Stimulated activated CD4-positive, alpha-beta T cell treated with anti-CD3 and anti-CD28 coated beads, Interleukin-12 subunit alpha, Interleukin-12 subunit beta, amount 100 ng/mL, for 48 hours (primary cell): ENCODE data around the gene COQ8A.
A peak's percentile ranks its signal among the peaks of the same experiment; 100 is the strongest.
"Not testable (repeated sequence)": the region's sequence is repeated elsewhere in the genome, so short reads cannot be mapped to it uniquely, and the experiment has no call there.

Experiments used
- DNase-seq, 3 donors: peaks; one replicate each; pipeline ENCODE4 v3.0.0-alpha.2; 2020; ENCODE audit warnings: low read depth in 2 of 3, low spot score in 1 of 3

COQ8A gene

DNA sequence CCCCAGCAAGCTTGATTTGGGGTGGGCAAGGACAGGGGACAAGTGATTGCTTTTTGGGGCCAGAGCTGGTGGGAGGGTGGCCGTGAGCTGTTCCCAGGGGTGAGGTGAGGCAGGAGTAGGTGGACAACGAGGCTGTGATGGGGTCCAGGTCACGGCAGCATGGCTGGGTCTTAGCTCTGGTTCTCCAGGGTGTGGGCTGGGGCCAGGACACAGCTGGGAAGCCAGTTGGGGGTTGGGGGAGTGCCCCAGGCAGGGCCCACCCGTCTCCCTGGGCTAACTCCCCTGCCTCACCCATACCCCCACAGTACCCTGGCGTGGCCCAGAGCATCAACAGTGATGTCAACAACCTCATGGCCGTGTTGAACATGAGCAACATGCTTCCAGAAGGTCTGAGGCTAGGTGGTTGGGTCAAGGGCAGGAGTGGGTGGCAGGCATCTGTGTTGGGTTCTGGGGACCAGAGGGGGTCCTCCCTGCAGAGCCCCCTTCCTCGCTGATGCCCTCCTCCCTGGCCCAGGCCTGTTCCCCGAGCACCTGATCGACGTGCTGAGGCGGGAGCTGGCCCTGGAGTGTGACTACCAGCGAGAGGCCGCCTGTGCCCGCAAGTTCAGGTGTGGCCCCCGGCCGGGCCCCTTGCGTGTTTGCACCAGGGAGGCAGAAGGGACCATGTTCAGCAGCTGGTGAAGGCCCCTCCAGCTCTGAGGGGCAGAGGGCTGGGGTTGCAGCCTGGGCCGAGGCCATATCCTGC, 43.3 kb downstream of the COQ8A start:
- no peak for DNase-seq

DNA sequence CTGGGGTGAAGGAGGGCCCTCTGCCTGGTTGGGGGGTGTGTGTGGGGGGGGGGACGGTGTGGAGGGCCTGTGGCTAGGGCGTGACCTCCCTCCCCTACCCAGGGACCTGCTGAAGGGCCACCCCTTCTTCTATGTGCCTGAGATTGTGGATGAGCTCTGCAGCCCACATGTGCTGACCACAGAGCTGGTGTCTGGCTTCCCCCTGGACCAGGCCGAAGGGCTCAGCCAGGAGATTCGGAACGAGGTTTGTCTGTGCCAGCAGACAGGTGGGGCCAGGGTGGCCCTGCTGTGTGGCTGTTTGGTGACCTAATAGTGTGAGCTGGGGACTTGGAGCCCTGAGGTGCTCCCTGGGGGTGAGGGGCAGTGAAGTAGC, 43.9 kb downstream of the COQ8A start:
- no peak for DNase-seq

DNA sequence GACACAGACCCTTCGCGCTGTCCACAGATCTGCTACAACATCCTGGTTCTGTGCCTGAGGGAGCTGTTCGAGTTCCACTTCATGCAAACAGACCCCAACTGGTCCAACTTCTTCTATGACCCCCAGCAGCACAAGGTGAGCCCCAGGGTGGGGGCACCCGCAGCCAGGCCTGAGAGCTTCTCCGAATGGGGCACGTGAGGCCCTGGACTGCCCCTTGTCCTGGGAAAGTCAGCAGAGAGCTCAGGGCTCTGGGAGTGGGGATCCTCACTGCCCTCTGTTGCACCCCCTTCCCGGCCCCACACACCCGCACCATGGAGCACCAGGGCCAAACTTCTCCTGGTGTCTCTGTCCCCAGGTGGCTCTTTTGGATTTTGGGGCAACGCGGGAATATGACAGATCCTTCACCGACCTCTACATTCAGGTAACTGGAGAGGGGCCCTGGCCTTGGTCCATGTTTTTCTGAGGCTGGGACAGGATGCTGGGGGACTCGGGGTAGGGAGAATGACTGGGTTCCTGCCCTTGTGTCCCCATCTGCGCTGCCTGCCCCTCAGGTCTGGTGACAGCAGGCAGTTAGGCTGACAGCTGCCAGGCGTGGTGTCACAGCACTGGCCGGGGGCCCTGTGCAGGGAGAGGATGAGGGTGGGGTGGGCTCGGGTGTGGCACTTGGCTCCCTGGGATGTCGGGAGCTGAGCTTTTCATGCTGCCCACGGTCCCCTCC, 44.6 kb downstream of the COQ8A start:
- DNase-seq, result no peak

DNA sequence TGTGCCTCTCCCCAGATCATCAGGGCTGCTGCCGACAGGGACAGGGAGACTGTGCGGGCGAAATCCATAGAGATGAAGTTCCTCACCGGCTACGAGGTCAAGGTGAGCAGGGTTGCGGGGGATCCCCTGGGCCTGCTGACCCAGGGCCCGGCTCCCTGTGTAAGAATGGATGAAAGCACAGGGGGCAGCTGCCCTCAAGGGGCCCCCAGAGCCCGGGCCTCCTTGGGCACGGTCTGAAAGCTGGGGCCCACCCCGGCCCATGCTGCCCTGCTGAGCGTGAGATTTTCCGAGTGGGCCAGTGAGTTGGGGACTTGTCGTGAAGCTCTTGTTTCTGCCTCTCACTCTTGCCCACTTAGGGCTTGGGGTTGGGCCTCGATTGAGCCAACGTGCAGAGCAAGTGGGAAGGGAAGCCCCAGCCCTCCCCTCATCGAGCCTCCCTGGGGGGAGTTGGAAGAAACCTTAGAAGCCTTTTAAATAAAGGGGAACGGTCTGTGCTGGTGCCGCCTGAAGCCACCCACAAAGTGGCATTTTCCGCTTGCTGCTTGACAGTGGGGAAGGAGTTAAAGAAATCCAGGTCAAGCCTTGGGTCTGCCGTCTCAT, 45.2 kb downstream of the COQ8A start:
- DNase-seq, result no peak

DNA sequence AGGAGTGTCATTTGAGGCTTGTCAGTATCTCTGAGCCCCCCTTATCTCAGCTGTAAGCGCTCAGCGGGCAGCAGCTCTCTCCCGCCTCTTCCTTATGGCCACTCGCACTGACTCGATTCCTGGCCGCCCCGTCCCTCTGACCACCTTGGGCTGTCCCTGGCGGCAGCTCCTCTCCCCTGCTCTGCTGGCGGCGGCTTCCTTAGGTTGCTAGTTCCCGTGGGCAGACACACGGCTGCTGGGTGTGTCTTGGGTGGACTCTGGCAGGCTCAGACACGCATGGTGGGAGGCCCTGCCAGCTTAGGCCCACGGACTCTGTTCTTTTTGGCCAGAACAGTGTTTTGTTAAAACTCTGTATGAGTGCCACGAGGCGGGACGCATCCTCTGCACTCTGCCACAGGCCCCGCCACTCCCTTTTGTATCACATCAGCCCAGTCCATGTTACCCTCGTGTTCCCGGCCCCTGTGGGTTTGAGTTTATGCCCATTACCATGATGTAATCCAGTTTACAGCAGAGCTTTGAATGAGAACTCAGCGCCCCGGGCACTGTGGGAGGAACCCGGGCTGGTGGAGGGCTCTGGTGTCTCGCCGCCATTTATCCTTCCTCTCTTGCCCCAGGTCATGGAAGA, 45.9 kb downstream of the COQ8A start:
- DNase-seq, result no peak

DNA sequence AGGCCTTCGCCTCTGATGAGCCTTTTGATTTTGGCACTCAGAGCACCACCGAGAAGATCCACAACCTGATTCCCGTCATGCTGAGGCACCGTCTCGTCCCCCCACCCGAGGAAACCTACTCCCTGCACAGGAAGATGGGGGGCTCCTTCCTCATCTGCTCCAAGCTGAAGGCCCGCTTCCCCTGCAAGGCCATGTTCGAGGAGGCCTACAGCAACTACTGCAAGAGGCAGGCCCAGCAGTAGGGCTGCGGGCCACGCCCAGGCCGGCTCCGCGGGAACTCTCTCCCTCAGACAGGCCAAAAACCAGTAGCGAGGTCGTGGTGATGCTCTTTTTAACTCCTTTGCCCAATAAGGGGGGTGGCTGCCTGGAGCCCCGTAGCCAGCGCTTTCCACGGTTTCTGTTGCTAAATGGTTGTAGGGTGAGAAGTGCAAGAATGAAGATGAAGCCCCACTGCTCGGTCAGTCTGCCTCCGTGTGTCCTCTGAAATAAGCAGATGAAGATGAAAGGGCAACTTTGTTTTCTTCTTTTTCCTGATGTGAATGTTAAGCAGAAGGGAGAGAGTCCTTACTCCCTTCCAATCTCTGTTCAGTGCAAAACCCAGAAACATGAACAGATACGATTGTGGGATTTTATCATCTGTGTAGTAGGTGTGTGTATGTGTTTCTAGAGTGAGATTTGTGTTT, 46.5 kb downstream of the COQ8A start:
- DNase-seq, result no peak

DNA sequence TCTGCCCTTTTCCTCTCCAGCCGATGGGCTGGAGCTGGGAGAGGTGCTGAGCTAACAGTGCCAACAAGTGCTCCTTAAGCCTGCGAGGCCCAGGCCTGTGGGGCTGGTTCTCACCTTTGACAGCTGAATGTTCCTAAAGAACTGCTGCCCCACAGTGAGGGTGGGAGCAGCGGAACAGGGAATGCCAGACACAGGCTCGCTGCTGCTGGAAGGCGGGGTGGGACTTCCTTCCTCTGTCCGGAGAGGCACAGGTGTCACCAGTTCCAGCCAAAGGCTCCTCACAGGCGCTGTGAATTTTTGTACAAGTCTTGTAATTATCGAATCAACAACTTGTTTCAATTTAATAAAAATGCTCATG, 47.1 kb downstream of the COQ8A start:
- DNase-seq, result no peak

DNA sequence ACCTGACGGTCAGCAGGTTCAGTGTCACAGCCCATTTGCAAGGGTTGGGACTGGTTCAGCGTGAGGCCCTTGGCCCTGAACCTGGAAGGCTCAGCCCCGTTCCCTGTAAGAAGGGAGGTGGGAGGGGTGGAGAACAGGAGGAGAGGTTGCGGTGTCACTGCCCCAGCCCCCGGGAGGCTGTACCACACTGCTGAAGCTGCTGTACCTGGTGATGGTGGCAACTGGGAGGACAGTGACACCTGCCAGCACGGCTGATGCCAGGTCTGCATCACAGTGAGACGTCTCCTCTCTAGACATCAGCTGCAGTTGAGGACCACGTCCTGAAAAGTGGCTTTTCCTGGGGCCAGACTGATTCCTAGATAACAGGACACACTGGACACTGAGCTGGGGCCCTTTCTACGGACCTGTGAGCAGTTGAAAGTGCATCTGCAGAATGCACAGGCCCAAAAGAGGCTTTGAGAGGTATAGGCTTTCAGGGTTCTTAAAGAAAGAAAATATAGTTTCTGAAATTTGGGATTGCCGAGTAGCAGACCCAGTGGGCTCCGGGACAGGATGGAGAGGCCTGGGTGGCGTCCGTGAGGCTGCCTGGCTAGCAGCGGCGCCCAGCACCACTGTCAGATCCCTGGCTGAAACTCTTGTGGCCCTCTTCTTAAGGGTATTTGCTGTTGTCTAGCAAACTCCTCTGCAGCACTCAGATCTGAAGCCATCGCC, 47.7 kb downstream of the COQ8A start:
- DNase-seq, result no peak

DNA sequence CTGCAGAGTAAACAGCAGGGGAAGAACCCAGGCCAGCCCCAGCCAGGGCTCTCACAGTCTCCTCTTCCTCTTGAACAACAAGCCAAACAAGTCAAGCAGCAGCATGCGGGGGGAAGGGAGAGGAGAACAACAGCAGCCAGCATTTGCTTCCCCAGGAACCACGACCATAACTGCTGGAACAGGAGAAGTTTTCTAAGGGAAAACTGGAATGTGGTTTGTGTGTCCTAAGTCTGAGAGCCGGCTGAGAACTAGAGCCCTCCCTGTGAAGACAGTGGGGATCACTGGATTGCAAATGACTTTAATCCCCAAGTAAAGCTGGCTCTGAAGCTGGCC, 48.2 kb downstream of the COQ8A start:
- DNase-seq, result no peak

DNA sequence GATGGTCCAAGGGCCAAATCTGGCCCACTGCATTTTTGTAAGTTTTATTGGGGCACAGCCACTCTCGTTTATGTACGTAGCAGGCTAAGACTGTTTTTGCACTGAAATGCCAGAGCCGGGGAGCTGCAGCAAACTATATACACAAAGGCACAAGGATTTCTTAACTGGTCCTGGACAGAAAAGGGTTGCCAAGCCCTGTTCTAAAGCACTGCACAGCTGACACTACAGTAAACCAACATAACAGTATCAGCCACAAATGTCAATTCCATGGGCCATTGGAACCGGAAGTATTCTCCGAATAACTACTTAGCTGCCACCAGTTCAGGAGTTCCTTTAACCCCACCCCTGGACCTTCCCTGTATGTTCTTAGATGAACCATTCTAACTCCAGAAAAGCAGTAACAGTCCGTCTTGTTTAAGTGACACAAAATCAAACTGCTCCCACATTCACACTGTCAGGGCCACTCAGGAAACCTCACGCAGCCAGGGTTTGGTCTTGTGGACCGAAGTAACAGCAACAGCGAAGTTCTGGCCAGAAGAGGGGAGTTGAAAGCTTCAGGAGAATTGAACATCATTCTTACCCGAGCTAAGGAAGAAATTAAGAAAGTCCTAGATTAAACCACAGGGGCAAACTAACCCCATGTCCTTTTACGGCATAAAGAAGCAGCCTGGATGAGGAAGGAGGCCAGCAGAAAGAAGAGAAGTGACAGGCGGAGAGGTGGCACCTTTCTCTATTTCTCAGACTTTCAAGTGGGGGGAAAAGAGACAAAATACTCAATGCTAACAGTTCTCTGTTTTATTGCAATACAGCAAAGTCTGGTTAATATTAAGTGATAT, 49.2 kb downstream of the COQ8A start:
- DNase-seq, result no peak

DNA sequence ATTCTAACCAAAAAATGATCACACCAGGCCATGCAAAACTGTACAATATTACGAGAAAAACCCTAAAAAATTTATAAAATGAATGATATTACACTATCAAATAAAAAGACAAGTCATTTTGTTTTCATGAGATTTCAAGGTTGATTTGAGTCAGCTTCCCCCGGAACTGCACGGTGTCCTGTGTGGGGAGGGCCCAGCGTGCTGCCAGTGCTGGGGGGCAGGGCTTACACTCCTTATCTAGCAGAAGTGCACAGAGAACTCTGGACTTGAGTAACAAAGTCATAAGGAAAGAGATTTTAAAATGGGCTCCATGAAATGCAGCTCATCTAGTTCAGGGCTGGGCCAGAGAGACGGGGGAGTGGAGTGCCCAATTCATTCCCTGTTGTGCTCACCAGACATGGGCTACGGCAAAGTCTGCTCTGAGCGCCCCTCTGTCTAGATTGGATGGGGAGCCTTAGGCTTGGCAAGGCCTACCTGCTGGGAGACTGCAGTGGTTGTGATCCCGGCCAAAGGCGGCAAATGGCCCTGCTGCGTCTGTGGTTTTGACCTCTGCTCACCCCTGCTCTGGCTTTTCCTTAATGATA, 50.1 kb downstream of the COQ8A start:
- peak; percentile 37 to 55 (median 49) for DNase-seq

DNA sequence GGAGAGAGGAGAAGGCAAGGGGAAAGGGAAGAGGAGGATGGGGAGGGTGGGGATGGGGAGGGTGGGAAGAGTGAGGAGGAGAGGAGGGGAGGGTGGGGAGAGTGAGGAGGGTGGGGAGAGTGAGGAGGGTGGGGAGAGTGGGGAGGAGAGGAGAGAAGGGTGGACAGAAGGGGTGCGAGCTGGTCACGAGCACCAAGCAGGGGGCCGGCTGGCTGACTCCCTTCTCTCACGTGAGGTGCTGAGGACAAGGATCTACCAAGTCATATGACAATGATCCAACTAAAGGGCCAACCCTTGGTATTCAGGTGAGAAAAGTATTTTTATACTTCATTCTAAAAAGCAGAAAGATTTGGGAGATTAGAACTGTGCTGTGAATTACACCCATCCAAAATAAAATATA, 51.8 kb downstream of the COQ8A start:
- no peak for DNase-seq

DNA sequence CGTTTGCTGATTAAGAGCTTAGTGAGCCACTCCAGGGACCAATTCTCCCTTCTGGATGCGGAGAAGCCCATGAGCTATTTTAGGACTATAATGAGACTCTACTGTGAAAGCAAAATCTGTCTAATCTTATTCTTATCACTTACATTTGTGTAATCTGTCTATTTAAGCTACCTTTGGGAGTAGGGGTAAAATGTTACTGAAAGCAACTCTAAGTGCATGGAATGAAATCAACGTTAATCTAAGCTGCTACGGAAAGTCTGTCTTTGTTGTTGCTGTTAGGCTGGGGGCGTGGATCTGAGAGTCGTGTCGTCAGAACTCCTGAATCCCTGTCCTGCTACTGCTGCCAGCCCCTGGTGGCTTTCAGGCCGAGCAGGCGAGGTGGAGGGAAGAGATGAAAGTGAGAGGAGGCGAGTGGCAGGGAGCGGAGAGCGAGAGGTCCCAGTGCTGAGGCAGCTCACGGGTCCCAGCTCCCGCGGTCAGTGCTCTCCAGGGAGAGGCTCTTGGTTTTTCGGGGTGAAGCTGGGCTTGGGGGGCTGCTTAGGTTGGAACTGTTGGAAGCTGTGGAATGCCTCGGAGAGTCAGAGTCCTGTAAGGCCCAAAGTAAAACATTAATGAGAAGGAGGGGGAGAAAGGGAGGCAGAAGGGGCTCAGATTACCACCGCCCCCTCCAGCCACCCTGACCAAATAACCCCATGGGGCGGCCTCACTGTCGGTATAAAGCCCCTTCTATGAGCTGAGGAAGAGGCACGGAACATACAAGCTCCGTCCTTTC, 53.9 kb downstream of the COQ8A start:
- DNase-seq, result no peak

DNA sequence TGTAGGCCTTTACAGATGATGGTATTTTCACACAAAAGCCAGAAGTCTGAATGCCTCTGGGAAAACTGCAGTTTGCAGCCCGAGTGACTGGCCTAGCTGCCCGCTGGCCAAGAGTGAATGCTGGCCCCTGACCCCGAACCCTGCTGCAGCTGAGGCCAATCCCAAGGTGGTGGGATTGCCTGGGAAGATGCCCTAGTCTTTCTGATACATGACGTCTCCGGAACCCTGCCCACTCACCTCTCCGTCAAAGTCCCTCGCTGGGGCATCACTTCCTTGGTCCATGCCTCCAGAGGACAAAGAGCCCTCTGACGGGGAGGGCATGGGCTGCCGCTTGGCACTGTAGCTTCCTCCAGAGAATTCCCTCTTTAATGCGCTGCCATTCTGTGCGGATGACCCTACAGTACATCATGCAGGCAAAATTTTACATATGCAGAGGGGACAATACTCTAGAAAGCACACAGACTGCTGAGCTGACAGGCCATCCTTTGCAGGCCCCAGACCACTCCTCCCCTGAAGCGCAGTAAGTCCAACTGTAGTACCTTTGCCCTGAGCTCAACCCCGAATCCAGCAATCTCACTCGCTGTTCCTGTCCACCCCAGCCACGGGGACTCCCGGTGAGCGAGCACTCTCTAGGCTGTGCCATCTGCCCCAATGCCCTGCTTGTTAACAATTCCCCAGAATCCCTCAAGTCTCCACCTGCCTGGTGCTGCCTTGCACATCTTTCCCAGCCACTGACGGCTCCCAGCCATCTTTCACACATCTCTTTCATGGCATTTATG, 54.7 kb downstream of the COQ8A start:
- DNase-seq, result no peak

DNA sequence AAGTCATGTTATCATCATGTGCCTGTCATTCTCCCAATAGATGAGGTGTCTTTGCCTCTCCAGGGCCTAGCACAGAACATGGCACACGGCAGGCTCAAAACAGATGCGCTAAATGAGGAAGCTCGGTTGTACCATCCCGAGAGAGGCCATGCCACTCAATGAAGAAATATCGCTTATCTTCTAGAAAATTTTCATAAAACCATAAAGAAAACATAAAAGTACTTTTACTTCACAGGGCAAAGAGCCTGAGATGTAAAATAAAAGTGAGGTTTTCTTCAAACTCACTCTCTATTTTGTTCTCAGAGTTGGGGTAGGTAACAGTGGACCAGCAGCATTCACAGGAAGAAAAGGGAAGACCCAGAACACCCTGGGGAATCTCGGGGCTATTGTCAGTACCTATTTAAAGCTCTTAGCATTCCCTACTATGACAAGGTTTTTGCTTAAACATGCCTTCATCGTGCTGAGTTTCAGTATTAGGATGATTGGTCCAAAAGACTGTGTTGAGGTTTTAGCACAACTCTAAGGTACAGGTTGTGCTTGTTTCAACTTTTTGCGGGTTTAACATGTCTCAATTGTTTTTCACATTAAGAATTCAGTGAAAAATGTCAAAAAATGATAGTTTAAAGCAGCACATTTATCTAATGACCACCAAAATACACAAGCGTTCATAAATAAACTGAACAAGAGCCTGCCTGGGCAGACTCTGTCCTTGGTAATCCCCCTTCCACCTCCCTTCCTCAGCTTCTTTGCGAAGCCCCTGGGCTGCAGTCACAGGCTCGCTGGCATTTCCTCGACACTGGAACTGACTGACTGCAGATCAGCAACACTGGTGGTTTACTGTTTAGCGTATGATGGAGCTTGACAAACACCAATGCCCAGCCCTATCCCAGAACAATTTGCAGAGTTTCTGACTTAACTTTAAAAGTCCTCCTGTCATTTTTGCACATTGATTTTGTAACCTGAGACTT, 55.6 kb downstream of the COQ8A start:
- DNase-seq, result no peak

DNA sequence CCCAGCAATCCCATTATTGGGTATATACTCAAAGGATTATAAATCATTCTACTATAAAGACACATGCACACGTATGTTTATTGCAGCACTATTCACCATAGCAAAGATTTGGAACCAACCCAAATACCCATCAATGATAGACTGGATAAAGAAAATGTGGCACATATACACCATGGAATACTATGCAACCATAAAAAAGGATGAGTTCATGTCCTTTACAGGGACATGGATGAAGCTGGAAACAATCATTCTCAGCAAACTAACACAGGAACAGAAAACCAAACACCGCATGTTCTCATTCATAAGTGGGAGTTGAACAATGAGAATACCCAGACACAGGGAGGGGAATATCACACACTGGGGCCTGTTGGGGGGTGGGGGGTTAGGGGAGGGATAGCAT, 59.5 kb downstream of the COQ8A start:
- not testable (repeated sequence) for DNase-seq

DNA sequence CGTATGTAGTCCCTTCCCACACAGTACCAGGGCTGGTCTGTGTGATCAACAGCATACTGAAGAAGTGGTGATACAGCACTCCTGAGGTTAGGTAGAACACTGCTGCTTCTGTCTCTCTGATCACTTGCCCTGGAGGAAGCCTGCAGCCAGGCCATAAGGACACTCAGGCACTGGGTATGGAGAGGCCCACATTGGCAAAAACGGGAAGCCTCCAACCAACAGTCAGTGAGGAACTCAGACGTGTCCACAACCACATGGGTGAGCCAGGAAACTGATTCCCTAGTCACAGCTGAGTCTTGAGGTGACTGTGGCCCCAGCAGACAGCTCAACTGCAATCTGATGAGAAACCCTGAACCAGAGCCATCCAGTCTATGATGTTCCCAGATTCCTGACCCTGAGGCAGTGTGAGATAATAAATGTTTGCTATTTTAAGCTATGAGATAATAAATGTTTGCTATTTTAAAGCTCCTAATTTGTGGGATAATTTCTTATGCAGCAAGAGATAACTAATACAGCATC, 62.5 kb downstream of the COQ8A start:
- DNase-seq, result no peak
